Measurements from ENCODE around the gene CALN1. TPM values are rescaled to one million over a fixed set of nuclear protein-coding genes. Genes with fewer than 3 reads are reported as not detected.

CALN1 gene
- total and polyA plus RNA-seq, 9 of the 15 experiments (the other 6 are each of a cell fraction or from before 2014, with no cell fraction given) = 1.4 to 7.5 (median 3.3) TPM

- ChIA-PET CTCF (ENCODE audit: low intra/inter-chr PET ratio) (no interaction called here), POLR2A (no interaction called here)
- H3K9me1 ChIP-seq (ENCODE audit: control insufficient read depth, insufficient read depth, low read length) = no peaks in the 10 kb centered on the region
- H4K20me1 ChIP-seq (replicated peaks; ENCODE audit: control insufficient read depth, insufficient read depth, low read length) = no peaks in the 10 kb centered on the region
- intact Hi-C loops (cut with micrococcal nuclease) (no loop called here), in situ Hi-C loops (cut with MboI) (no loop called here)
- H3K4me3 ChIP-seq = no peak overlapping the region
- no peaks in the 10 kb centered on the region for H3K4me1 ChIP-seq (replicated peaks in 1 of 2; ENCODE audit: control insufficient read depth in 2 of 2, insufficient read depth in 2 of 2, low read length in 2 of 2)
- ATAC-seq (no peak), FAIRE-seq (no peak), DNase-seq (ENCODE audit: extremely low read depth in 1 of 4, low spot score in 3 of 4) (no peak)
- TF ChIP-seq SMAD1 (IDR thresholded peaks at IDR 0.05; ENCODE audit: low read depth, low read length, partially characterized antibody) (no peak), OTX1 (CRISPR knock-in tag; IDR thresholded peaks at IDR 0.05) (no peak), ZFP91 (CRISPR knock-in tag; IDR thresholded peaks at IDR 0.05) (no peak), KLF6 (CRISPR knock-in tag; IDR thresholded peaks at IDR 0.05; ENCODE audit: borderline replicate concordance) (no peak), NFXL1 (CRISPR knock-in tag; IDR thresholded peaks at IDR 0.05) (no peak), SREBF2 (CRISPR knock-in tag; IDR thresholded peaks at IDR 0.05) (no peak), CBX2 (IDR thresholded peaks at IDR 0.05; ENCODE audit: insufficient read depth, low read length, poor library complexity, severe bottlenecking) (no peak)
- TF ChIP-seq, protein P1, sequence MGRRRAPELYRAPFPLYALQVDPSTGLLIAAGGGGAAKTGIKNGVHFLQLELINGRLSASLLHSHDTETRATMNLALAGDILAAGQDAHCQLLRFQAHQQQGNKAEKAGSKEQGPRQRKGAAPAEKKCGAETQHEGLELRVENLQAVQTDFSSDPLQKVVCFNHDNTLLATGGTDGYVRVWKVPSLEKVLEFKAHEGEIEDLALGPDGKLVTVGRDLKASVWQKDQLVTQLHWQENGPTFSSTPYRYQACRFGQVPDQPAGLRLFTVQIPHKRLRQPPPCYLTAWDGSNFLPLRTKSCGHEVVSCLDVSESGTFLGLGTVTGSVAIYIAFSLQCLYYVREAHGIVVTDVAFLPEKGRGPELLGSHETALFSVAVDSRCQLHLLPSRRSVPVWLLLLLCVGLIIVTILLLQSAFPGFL (CRISPR knock-in tag; IDR thresholded peaks at IDR 0.05) = no peak
- no peak overlapping the region for H3K9ac ChIP-seq (ENCODE audit: insufficient read depth in 1 of 2, low read depth in 2 of 2, low read length in 2 of 2)
- H3K9me3 ChIP-seq (replicated peaks; ENCODE audit: control insufficient read depth, insufficient read depth, low read depth, low read length) = peaks cover 5% of the 10 kb centered on the region
- no peak overlapping the region for H3K27ac ChIP-seq (ENCODE audit: extremely low read depth, low read depth, low read length)
- no TSS peak for BruUV-seq (replicated peaks)
- H3K4me2 ChIP-seq (ENCODE audit: insufficient read depth, low read length) = no peak overlapping the region
- peaks cover 0 to 3% of the 10 kb centered on the region in 2 experiments; a peak in 1 of 5 replicates for H3K27me3 ChIP-seq (ENCODE audit: control insufficient read depth in 2 of 2, insufficient read depth in 2 of 2, low read length in 2 of 2)
- no peaks in the 10 kb centered on the region for H3K79me2 ChIP-seq (ENCODE audit: control insufficient read depth, insufficient read depth, low read length)
- H2AFZ ChIP-seq (ENCODE audit: low read depth, low read length) = no peak overlapping the region
- H3K36me3 ChIP-seq (ENCODE audit: control insufficient read depth, insufficient read depth, low read length) = no peaks in the 10 kb centered on the region
These were observed 646.1 kb downstream of the CALN1 start for GRCh38 chr7:71766016-71766415.
